Bronchial epithelial cell (primary cell): ENCODE measurements around the gene MECR. TPM values are rescaled to one million over a fixed set of nuclear protein-coding genes. Genes with fewer than 3 reads are reported as not detected.

Experiments used
- DNase-seq: peaks from one replicate; pipeline ENCODE4 v3.0.0-alpha.2; 2010; ENCODE audit warnings: low read depth
- FAIRE-seq: peaks from 2 replicates; lab custom pipeline; 2011; peaks lifted over from hg19 to GRCh38; lab: Jason Lieb, UNC
- H3K27me3 ChIP-seq: 2 replicates; pipeline ENCODE4 v1.5.1; 2011; ENCODE audit warnings: low read length; ENCODE audit not compliant: control insufficient read depth, insufficient read depth
- H3K36me3 ChIP-seq: 2 replicates; pipeline ENCODE4 v1.5.1; 2011; ENCODE audit warnings: low read length; ENCODE audit not compliant: control insufficient read depth, insufficient read depth
- H3K4me3 ChIP-seq: 2 replicates; pipeline ENCODE4 v1.5.1; 2011; ENCODE audit warnings: mild to moderate bottlenecking, low read depth, low read length, control low read depth
- CTCF ChIP-seq: IDR thresholded peaks from 2 replicates; pipeline ENCODE4 v1.5.1; 2011; ENCODE audit warnings: mild to moderate bottlenecking, moderate library complexity, low read length, control low read depth, inconsistent platforms; ENCODE audit not compliant: insufficient read depth, severe bottlenecking
- total RNA-seq: library from RNA; depleted of rRNA; stranded (reverse); fragments of >200 nt; gene quantifications from 2 replicates; pipeline ENCODE4 v1.2.1, GENCODE V29; 2014

MECR gene
- total RNA-seq, 1 donor from 2014 or later, result 28.2 TPM

GRCh38 chr1:29247571-29248273 lies 17.0 kb upstream of the MECR start:
- no peak for TF ChIP-seq CTCF
- Histone ChIP-seq H3K36me3 (no peaks in the 10 kb centered on the region), H3K27me3 (no peaks in the 10 kb centered on the region), H3K4me3 (no peak overlapping the region)
- FAIRE-seq, result no peak
- DNase-seq, result no peak

GRCh38 chr1:29247044-29247443 lies 16.3 kb upstream of the MECR start:
- FAIRE-seq (peak; percentile 28), DNase-seq (no peak)
- TF ChIP-seq CTCF, result no peak
- H3K4me3 ChIP-seq, result no peak overlapping the region
- H3K27me3 ChIP-seq, result no peaks in the 10 kb centered on the region
- H3K36me3 ChIP-seq, result no peaks in the 10 kb centered on the region

GRCh38 chr1:29245876-29246275 lies 15.1 kb upstream of the MECR start:
- no peak overlapping the region for H3K4me3 ChIP-seq
- H3K36me3 ChIP-seq, result no peaks in the 10 kb centered on the region
- peak; percentile 50 for DNase-seq
- peak; percentile 97 for FAIRE-seq
- H3K27me3 ChIP-seq, result no peaks in the 10 kb centered on the region
- peak; percentile 74 for TF ChIP-seq CTCF

GRCh38 chr1:29245261-29245660 lies 14.5 kb upstream of the MECR start:
- peak; percentile 90 for FAIRE-seq
- TF ChIP-seq CTCF, result no peak
- no peaks in the 10 kb centered on the region for H3K36me3 ChIP-seq
- DNase-seq, result no peak
- H3K4me3 ChIP-seq, result no peak overlapping the region
- no peaks in the 10 kb centered on the region for H3K27me3 ChIP-seq

GRCh38 chr1:29243871-29244200 lies 13.1 kb upstream of the MECR start:
- H3K27me3 ChIP-seq, result no peaks in the 10 kb centered on the region
- no peaks in the 10 kb centered on the region for H3K36me3 ChIP-seq
- no peak overlapping the region for H3K4me3 ChIP-seq
- peak; percentile 34 for DNase-seq
- TF ChIP-seq CTCF, result no peak
- no peak for FAIRE-seq
